HG03354 (cell line): ENCODE measurements around the gene SPTSSB.

Experiments
- ATAC-seq: cut with Tn5 transposase; IDR thresholded peaks from one replicate; pipeline ENCODE4 v1.9.1; 2021; ENCODE audit warnings: mild to moderate bottlenecking; ENCODE audit not compliant: unreplicated experiment, poor library complexity, severe bottlenecking

Gene SPTSSB, protein sequence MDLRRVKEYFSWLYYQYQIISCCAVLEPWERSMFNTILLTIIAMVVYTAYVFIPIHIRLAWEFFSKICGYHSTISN

DNA sequence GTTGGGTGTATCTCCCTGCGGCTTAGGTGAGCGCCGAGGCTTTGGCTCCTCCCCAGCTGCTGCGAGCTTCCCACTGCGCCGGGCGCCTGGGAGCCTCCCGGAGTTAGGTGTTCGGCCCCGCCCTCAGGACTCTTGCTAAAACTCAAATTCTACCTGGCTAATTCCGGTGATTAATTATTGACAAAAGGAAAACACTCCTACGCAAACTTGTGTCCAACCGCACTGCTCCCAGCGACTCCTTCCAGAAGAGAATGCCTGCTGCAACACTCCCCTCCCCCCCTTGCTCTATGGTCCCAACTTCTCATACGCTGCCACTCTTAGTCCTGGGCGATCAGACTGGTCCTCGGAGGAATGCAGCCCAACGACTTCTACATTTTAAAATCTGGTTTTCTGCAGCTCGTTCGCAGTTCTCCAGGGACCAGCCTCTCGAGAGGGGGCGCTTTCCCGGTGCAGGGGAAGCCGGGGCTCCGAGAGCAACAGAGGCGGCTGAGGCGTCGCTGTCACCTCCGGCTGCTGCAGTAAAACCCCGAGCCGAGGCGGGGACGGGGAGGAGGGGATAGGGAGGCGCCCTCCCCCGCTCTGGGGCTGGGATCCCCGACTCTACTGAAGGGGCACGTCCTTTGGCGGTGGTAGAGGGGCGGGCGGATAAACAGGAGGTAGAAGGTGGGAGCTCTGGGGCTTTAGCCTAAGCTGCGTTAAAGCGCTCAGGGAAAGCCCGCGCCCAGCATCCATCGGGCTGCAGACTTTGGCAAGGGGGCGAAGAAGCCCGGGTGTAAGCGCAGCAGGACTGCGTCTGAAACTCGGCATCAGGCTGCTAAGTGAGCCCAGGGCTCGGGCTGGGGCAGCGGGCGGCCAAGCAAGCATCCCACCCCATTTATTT lies at the start of gene SPTSSB:
SPTSSB (minus strand) TSS at position 77 of the 880 bp plus-strand sequence. CDS start 25,194 bp downstream, outside the sequence.
- peak; percentile 62 for ATAC-seq

DNA sequence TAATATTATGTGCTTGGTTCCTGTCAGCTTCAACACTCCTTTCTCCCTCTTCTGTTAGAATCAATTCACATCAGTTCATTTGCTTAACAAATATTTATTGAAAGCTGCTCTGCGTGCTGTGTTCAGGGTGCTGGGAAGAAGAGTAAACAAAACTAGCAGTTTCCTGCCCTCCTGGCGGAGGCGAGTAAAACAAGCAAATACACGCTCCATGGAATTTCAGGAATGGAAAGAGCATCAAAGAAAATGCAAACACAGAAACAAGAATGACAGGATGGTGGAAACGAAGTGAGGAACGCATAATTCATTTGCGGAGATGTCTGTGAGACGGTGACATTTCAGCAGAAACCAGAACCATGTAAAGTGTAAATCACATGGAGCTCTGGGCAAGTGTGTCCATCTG lies 49.4 kb upstream of the SPTSSB start:
- no peak for ATAC-seq

DNA sequence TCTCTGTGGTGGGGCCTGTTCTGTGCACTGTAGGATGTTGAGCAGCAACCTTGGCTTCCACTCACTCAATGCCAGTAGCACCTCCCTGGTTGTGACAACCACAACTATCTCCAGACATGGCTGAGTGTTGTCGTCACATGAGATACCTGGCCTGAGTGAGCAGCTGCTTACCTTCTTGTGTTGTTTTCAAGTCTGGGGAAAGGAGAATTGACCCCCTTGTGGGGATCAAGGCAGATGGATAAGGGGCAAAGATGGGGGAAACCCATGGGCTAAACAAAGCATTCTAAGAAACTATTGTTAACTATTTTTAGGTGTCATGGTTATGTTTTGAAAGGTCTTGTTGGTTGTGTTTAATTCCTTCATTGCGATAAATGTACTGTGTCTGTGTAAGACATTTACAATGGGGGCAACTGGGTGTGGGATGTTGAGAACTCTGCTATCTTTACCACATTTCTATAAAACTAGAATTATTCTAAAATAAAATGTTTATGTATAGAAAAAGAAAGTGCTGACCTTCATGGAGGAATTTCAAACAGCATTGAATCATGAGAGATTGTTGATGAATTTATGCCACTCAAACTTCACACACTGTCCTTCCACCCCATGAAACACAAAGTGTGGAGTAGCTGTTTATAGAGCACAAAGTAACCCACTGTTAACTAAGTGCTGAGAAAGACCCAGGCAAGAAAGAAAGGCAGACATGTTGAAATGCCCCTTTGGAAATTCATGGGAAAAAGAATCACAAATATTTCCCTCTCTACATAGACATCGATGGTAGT lies 48.4 kb upstream of the SPTSSB start:
- ATAC-seq: no peak

DNA sequence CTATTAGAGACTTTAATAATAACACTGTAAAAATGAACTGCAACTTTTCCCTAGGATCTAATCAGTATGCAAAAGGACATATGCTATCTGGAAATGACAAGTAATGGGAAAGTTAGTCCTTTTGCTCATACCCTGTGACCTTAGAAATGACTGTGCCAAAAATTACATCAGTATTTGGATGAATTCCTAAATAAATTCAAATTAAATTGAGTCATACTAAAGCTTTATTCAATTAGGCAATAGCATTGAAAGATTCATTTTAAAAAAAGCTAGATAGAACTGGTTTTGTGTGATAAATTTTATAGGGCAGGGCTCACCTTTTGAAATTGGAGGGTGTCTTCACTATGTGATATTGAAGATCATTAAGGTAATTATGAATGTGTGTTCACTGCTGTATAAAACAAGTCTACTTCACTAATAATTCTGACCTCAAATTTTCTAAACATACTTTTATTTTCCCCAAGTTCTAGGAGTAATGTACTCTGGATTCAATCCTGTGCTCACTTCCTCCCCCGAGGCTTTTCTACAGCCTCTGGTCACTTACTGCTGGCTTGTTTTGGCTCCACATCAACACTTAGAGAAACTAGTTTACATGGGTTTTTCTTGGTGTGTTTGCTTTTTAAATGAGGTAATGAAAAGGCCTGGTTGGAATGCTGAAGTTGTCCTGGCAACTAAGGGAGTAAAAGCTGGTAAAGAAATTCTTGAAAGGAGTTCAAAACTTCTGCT lies 44.4 kb upstream of the SPTSSB start:
- no peak for ATAC-seq

DNA sequence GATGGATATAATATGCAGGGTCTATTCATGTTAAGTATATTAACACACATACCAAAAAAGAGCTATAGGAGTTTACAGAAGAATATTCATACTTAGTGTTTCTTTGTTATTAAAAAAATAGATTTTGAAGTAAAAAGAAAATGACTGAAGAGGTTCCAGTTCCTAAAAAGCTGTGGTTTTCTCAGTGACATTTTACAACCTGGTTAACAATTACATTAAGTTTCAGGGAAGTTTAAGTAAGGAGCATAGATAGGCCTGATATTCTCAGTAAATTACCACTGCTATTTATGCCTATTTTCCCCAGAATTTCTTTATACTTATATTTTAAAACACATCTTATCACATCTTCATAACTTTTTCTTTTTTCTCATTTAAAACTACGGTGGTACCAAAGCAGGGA lies 43.6 kb upstream of the SPTSSB start:
- peak; percentile 51 for ATAC-seq

DNA sequence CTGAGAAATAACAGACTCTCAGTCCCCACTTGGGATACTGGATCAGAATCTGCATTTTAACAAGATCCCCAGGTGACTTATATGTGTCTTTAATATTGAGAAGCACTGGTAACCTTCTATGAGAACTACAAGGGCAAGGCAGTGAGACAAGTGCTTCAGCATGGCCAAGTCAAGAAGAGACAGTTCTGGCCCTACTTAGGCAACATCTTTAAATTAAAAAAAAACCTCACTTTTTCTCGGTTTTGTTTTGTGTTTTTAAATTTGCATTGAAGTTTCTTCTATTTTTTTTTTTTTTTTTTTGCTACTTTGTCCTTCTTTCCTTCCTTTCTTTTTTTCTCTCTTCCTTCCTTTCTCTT lies 42.5 kb upstream of the SPTSSB start:
- peak; percentile 60 for ATAC-seq

DNA sequence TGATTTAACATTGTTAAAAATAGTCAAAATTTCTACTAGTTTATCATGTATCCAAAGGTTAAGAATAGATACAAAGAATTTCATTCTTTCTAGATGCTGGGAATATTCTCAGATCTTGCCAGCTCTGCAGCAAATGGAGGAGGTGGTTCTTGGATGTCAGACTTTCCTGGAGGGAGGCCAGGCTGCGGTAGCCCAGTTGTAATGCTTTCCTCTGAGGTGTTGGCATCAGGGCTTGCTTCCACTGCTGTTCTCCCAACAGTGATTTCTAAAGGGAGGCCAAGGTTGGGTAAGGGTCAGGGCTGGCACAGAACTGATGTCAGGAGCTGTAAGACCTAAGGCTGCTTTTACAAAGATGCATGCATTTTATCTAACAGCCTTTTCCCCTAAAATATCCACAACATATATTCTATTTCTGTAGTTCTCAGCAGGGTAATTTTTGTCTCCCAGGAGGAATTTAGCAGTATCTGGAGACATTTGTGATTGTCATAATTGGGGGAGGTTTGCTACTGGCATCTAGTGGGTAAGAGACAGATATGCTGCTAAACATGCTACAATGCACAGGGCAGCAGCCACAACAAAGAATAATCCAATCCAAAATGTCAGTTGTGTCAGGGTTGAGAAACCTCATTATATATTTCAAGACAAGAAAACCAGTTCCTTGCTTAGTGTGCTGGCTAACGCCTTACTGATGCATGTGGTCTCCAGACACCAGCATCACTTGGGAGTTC lies 42.0 kb upstream of the SPTSSB start:
- peak; percentile 38 for ATAC-seq

DNA sequence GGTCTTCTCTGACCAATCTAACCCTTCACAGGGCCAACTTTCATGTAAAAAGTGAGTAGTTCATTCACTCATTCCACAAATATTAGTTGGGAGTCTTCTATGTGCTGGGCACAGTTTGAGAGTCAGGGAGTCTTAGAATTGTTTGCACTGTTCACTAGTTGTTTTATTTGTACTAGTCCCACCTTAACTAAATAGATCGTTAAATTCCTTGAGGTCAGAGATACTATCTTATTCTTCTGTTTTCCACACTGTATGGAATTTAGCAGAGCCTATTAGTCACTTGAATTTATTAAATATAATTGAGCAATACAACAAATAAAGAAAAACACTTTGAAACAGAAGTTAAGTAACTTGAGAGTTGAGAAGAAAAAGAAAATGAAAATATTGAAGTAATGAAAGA lies 40.8 kb upstream of the SPTSSB start:
- ATAC-seq: no peak

DNA sequence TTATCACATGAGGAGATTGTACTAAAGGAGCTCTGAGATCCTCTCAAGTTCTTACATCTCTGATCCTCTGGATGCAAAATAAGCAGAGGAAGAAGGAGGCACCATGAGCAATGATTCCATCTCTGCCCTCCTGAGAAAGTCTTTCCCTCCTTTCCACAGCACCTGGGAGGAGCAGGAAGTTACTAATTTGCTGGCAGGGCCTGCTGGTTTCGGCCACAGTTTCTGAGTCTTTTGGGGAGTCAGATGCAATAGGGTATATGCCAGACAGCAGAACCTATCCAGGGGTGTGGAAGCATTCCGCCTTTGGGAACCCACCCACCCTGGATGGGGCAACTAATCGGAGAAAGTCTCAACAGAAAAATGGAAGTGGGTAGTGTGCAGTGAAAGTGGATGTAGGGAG lies 38.5 kb upstream of the SPTSSB start:
- no peak for ATAC-seq

DNA sequence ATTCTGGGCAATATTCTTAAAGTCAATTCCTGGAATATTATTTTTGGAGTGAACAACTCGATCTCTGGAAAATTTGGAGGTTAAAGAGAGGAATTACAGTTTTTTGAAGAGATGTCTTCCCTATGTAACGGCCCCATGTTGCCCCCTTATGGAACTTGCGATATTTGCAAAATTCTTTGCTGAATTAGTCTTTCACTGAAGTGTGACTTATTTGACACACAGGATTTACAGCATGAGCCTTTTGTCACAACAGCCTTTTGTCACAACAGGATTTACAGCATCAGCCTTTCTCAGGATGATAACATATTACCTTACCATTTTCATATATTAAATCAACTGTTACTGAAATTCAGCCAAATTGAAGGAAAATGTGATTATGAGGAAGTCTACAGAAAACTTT lies 37.8 kb upstream of the SPTSSB start:
- ATAC-seq: peak; percentile 46

DNA sequence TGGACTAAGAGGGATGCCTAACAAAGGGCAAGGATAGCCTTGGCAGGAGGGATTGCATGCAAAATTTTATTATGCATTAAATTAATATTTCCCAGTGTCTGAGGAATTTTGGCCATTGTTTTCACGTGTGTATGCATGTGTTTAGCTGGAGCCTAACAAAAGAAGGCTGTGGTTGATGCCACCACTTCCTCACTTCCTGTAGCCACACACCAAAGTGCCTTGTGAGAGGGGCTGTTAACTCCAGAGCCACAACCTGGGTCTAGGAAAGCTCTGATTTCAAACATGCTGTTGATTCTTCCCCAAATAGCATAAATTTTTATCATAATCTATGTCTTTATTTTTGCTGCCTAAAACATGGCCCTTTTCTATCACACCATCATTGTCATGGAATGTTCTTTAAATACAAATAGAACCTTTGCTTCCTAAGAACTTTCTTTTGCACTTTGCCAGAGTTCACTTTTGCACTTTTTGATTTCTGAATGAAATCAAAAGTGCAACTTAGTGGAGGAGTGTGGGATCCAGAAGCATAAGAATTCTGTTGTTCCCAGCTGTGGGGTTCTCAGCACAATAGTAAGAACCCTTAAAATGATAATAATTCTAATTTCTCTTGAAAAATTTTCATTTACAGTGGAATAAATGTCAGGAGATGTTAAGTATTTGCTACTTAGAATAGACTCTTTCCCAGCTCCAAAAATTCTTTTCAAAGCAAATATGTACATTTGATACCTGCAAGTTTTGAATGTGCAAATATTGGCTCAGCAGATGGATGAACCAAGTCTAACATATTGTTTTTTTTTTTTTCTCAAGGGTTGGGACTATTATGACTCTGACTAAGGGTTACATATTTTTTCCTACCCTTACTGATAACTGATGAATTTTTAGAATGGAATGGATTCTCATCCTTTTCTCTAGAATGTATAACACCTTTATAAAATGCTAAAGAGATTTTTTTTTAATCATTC lies 35.6 kb upstream of the SPTSSB start:
- ATAC-seq: no peak

DNA sequence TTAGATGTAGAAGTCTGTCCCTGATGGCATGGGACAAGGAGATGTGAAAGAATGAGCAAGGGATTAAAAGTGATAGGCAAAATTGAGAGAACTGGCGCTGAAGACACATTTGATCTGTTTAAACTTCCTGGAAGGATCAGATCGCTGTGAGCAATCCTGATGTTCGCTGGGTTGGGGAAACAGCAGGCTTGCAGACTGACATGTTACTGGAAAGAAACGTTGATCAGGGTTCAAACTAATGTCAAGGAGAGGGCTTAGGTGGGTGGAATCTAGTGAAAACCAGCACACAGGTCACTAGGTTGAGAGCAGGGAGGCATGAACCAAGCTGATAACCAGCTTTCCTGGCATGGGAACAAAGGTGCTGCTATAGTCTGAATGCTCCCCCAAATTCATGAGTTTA lies 34.5 kb upstream of the SPTSSB start:
- no peak for ATAC-seq

DNA sequence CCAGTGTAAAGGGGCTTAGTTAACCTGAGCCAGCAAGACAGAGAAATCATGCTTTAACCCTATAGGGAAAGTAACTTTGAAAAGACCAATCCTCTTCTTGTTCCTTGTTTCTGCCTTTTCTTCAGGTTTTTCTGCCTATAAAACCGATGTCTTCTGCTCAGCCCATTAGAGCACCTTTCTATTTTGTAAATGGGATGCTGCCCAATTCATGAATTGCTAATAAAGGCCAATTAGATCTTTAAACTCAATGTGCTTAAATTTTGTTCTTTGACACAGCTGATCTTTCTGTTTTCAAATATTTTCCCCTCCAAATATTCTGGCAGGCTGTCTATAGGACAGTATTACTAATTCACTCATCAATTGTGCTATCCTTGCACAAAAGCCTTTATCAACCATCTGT lies 33.8 kb upstream of the SPTSSB start:
- ATAC-seq: no peak

DNA sequence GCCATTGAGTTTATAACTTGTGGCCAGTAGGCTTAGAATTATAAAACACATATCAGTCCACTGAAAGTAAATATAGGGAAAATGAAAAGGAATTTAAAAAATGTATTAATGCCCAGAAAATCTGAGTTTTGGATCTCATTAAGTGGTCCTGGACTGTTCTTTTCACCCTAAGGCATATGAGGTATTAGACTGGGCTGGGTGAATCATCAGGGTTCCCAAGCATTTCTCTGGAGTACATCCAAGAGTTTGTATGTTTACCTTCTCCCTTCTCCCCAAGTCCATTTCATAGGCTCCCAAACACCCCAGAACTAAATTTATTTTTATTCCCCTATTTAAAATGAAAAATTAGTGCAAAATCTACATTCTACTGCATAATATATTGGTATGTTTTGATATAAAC lies 31.9 kb upstream of the SPTSSB start:
- no peak for ATAC-seq

DNA sequence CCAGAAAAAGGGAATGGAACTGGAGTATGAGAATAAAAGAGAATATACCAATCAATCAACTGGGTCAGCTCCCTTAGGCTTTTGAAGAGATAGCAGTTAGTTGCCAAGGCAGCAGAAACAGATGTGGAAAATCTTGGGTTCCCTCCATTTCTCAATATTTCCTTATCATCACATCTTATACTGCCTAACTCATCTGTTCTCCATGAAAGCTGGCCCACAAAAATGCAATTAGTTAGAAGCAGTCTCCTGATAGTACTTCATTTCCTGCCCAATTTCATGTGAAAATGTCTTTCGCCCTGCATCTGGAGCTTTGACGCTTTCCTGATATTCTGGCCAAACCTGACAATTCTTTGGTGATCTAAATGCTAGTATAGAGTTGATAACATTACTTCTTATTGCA lies 30.1 kb upstream of the SPTSSB start:
- no peak for ATAC-seq

DNA sequence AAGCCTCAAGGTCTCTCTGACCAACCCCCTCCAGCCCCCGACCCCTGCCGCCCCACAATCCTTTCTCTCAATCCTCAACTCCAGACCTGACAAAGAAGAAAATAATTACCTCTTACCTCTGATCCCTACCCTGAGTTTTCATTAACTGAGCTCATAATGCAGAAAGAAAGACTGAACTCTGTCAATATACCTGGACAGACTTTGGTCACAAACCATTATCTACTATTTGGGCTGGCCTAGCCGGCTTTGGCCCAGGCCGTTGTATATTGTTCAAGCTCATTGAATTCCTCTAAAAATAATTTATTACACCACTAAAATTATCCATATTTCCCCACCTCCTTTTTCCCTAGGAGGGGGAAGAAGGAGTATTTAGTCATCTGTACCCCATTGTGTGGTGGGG lies 29.3 kb upstream of the SPTSSB start:
- ATAC-seq: no peak

DNA sequence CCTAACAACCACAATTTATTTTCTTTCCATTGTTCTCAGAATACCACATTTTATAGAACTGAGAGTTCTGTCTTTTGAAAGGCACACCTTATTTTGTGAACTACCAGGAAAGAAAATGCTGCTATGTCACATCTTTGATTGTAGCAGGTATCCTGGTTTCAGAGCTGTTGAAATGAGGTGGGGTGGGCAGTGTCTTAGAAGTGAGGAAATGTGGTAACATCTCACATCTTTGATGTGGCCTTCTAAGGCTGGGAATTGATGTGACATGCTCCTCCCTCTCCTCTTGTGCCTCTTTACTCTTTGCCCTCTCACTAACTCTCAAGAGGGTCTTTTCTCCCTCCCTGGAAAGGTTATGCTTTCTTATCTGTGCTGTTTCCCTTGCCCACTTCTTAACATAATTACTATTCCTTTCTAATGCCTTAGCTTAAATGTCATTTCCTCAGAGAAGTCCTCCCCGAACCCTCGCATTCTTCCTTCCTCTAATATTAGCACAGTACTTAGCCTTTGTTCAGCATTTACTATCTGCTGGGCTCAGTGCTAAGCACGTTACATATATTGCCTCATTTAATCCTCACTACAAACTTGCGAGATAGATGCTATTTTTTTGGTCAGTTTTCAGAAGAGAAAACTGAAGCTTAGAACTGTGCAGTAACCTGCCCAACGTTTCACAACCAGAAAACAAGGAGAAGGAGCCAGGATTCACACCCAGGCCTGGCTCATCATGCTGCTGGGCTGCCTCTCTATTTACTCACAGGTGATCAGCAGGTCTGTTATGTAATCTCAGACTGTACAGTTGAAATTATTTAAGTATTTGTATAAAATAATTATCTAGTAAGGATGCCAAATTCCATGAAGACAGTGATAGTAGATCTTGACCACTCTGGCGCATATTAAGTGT lies 24.0 kb upstream of the SPTSSB start:
- no peak for ATAC-seq

DNA sequence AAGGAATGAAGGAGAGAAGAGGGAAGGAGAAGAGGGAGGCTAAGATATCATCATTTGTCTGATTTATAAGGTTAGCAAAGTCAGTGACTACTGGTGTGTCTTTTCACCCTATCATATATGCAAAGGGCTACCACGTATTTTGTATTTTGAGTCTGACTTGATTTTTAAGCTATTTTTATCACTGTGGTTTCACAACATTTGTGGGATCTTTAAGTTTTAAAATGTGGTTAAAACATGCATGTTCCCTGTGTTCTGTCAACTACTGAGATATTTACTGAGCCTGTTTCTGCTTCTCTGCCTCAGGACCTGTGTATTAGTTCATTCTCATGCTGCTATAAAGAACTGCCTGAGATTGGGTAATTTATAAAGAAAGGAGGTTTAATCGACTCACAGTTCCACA lies 22.5 kb upstream of the SPTSSB start:
- no peak for ATAC-seq
